ENCODE data around the gene PTS.

PTS gene

DNA sequence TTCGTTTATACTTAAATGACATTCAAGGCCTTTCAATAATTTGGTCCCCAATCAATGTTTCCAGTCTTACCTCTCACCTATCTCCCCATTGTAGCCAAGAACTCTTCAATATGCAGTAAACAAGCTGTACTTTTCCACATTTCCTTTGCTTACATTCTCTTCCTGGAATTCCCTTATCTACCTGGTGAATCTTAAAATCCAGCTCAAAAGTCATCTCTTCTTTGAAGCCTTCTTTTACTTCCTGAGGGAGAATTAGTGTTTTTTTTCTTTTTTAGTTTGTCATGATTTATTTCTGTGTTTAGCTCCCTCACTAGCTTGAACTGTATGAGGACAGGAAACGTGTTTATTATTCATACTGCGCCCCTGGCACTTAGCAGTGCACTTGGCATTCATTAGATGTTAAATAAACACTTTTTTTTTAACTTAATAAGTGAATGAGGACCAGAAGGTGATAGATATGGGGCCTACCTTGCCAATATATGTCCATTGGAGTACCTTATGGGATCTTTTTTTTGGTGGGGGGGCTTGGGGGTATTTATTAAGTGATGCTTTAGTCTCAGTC lies 4.9 kb upstream of the PTS start:
- no peak for DNase-seq (ENCODE audit: low read depth in 2 of 2)

DNA sequence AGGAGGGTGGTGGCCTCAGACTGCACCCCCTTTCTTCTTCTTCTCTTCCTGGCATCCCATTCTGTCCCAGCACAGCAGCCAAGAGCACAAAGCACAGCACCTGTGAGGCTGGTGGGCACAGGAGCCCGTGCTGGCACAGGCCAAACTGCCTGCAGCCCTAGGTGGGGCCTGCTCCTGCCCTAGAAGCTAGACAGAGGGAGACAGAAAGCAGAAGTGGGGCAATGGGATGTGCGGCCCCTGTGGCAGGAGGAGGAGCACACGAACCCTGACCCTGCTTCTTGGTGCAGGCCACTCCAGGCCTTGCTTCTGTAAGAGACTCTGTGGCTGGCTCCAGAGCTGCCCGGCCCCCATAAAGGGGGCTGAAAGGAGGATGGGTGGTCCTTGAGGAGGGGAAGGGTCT lies 3.9 kb upstream of the PTS start:
- no peak for DNase-seq (ENCODE audit: low read depth in 2 of 2)

DNA sequence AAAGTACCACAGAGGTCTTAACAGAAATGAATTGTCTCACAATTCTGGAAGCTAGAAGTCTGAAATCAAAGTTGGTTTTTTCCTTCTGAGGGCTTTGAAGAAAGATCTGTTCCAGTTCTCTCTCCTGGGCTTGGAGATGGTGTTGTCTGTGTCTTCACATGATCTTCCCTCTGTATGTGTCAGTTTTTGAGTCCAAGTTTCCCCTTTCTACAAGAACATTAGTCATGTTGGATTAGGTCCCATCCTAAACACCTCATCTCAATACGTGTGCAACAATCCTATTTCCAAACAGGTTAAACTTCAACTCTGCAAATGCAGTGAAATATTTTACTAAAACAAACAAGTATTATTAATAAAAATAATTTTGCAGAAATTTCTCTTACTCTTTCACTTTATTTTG lies 3.1 kb upstream of the PTS start:
- no peak for DNase-seq (ENCODE audit: low read depth in 2 of 2)

DNA sequence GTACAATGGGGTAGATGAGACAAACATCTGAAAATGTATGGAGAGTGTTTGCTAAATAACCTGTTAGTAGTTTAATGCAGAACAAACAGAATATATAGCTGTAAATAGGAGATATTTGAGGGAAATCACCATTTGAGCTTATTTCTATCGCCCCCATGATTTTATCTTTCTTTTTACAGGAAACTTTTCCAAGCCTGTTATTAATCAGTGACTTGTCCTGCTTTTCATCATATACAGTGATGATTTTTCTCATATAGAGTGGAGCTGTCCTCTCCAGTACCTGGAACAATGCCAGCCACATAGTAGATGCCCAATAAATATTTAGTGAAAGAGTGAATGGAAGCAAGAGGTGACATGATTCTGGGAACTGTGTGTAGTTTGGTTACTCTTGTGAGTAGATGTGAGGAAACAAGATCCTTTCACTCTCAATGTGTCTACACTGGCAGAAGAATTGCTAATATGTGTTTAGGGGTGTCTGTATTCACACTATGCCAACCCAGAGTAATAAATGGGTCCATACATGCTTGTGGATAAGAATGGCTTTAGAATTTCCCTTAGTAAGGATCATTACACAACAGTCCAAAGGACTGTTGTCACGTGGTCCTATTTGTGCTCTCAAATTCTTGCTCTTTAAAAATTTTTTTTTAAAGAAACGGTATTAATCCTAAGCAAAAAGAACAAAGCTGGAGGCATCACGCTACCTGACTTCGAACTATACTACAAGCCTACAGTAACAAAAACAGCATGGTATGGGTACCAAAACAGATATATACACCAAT lies 2.3 kb upstream of the PTS start:
- DNase-seq (ENCODE audit: low read depth in 2 of 2), result no peak

DNA sequence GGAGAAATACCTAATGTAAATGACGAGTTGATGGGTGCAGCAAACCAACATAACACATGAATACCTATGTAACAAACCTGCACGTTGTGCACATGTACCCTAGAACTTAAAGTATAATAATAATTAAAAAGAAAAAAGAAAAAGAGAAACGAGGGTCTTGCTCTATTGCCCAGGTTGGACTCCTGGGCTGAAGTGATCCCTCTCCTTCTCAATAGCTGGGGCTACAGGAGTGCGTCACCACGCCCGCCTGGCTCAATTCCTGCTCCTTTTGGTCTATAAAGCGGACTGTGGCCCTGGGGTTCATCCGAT lies 521 bp upstream of the PTS start:
- DNase-seq (ENCODE audit: low read depth in 2 of 2), result no peak

DNA sequence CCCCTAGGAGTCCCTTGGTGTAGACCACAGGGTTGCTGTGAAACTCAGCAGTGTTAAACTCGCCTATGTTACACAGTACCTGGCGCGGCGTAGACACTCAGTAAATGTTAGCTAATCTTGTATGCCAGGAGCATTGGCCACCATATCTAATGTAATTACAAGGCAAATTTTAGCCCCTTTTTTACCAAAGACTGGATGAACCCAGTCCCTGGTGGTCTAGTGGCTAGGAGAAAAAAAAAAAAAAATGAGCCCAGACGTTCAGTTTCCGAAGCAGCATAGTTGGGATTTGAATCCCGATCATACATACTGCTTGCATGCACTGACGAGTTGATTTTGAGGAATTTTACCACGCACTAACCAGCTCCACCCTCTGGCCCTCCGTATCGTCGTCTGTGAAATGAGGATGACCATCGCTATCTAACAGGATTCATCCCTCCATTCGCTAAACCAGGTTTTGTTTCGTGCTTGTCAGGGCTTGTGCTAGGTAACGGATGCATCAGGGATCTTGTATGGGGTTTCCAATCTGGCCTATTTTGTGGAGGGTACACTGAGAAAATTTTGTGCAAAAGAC lies 688 bp downstream of the PTS start:
- DNase-seq (ENCODE audit: low read depth in 2 of 2), result no peak

DNA sequence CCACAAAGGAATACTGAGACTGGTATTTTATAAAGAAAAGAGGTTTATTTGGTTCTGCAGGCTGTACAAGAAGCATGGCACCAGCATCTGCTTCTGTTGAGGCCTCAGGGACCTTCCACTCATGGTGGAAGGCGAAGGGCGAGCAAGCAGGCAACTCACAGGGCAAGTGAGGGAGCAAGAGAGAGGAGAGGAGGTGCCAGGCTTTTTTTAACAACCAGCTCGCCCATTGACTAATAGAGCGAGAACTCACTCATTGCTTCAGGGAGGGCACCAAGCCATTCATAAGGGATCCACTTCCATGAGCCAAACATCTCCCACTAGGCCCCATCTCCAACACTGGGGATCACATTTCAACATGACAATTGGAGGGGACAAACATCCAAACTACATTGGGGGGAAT lies 1.2 kb downstream of the PTS start:
- DNase-seq (ENCODE audit: low read depth in 2 of 2), result no peak

DNA sequence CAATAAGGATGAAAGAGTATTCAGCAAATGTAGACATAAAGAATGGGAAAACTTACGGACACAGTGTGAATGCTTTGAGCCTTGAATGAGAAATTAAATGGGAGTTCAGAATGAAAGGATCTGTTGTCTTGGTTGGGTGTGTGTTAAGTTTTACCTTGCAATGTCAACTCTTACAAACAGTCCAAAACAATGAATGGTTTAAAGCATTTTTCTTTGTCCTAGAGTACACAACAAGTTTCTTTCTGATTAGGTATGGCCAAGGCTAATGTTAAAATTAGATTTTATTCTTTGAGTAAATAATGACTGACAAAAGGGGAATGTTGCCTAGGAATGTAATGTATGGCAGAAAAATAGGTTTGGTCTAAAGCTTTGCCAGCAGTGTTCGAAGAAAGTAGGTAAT lies 2.5 kb downstream of the PTS start:
- DNase-seq (ENCODE audit: low read depth in 2 of 2), result no peak

DNA sequence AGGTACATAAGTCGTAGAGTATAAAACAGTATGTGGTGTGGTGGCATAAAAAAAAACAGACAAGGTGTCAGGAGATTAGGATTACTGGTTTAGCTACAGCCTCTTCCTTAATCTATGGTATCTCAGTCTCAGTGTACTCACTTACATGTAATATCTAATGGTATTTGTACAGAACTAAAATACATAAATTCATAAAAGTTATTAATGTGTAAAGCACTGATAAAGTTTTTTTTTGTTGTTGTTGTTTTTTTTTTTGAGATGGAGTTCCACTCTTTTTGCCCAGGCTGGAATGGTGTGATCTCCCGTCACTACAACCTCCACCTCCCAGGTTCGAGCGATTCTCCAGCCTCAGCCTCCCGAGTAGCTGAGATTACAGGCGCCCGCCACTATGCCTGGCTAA lies 2.9 kb downstream of the PTS start:
- DNase-seq (ENCODE audit: low read depth in 2 of 2), result no peak

DNA sequence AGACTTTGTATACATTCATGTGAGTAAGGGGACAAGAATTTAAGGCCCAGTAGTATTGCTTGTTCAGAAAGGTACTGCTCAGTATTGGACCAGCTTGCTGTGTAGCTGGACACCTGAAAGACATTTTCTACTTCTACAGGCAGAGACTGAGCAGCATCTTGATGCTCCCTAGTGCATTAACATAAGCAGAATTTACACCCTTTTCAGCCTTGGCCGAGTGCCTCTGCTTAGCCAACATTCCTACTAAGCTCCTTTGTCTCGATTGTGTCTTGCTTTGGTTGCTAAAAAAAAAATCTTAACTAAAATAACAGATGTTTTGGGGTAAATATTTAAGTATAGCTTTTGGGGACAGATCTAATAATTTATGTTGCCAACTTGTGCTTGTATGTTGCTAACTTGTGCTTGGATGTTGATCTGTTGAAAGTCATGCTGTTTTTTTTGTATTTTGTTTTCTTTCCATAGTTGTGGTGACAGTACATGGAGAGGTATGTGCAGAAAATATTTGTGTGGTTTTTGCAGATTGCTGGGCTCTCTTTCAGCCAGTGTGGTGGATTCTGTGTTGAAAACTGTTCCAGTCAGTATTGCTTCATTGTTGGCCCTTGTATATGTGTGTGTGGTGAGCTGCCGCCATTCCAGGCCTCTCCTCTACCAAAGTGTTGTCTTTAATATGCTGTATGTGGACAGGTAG lies 3.7 kb downstream of the PTS start:
- DNase-seq (ENCODE audit: low read depth in 2 of 2), result peak; percentile 77 to 78

DNA sequence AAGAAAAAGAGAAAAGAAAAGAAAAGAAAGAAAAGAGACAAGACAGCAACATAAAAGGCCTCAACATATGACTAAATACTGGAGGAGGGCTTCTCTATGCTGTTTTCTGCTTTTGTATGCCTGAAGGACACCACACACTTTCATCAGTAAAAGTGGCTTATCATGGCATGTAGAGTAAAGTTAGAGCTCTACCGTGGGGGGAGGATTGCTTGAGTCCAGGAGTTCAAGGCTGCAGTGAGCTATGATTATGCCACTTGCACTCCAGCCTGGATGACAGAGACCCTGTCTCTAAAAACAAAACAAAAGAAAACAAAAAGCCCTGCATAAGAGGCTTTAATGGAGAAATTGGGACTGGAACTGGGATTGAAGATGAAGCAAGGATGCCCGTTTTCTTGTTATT lies 5.7 kb downstream of the PTS start:
- DNase-seq (ENCODE audit: low read depth in 2 of 2), result no peak

DNA sequence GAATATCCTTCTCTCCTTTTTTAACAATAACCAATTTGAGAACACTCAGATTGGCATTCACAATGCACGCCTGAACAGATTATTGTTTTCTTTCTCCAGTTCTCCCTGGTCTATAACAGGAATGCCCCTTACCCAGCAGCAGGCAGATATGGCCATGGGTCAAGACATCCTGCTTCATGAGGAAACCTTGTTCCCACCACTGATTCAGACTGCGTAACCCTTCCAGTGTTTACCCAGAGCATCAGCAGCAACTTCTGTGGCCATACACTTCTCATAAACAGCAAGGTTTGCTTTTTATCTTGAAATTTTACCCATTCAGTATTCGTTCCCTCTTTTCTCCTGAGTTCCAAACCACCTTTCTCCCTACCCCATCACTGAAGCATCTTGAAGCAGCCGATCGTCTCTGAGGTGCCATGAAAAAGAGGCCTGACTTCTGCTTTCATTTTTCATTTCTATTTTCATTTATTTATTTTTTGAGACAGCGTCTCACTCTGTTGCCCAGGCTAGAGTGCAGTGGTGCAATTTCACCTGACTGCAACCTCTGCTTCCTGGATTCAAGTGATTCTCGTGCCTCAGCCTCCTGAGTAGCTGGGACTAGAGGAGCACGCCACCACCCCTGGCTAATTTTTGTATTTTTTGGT lies 9.6 kb downstream of the PTS start:
- DNase-seq (ENCODE audit: low read depth in 2 of 2), result no peak

DNA sequence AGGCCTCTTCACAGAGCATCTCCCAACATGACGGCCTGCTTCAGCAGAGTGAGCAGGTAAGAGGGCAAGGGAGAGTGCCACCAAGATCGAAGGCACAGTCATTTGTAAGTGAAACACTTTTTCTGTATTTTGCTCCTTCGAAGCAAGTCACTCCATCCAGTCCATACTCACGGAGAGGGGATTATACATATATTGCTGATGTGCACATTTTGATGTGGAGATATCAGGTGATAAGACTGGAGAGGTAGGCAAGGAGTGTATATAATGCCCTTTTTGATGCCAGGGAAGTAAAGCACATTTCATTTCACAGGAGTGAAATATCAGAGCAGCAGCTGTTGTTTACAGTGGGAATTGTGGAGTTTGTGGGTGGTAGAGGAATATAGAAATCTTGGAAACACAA lies 11.2 kb downstream of the PTS start:
- no peak for DNase-seq (ENCODE audit: low read depth in 2 of 2)

DNA sequence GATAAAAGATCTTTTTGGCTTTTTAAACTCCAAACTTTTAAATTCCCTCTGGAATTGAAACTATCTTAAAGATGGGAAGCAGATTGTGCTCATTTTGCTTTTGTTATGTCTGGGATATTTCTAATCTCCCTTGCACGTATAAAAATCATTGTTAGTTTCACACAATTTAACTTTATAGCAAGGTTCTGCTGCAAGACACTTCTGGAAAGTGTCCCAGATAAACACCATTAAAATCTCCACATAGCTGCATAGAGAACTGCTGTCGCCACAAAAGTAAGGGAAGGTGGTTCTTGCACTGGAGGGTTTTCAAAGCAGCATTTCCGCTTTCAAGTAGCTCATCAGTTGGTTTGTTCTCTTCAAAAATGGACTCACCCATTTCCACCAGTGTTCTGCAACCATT lies 11.8 kb downstream of the PTS start:
- DNase-seq (ENCODE audit: low read depth in 2 of 2), result no peak

DNA sequence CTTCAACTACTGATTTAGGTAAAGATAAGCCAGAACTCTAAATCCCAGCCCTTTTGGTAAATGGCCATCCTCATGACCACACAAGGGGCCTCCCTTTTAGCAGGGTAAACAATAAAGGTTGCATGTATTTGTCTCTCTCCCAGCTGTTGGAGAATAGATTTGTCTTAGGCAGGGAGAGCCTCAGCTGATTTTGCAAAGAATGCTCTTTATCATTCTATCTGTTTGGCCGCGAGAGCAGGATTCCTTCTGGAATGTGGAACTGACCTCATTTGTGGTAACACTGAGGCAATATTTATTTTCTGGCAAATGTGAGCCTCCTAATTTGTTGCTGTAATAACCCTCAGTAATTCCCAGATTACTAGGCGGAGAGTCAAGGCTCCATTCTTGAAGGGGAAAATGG lies 15.3 kb downstream of the PTS start:
- peak in 1 of 2 experiments; percentile 54 for DNase-seq (ENCODE audit: low read depth in 2 of 2)

DNA sequence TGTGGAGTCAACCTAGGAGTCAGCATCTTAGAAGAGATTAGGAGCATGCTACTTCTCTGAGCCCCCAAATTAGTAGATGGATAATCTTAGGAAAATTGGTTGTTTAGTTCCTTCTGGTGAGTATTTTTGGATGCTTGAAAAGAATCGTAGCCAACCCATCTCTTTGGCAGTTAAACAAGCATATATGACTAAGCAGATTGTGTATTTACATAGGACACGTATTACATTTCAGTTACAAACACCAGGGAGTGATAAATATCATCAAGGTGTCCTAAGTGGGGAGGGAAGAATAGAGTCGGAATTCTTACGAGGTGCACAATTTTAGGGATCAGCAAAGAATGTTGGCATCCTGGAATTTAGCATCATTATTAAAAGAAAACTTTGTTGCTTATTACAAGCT lies 21.0 kb downstream of the PTS start:
- no peak for DNase-seq (ENCODE audit: low read depth in 2 of 2)

DNA sequence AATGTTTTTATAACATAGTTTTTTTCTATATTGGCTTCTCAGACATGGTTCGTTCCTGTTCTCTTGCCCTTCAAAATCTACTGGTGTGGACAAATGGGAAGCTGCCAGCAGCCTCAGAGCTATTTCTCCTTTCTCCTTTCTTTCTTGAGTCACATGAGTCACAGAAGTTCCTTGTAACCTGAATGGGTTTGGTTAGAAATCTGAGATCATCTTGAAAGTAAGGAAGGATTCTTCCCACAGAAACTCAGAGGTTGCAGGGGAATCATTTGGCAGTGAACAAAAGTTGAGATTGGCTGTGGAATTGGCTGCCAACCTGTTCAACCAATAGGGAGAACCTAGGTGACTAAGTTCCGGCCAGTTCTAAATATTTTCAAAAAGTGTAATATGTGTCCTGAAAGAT lies 22.0 kb downstream of the PTS start:
- DNase-seq (ENCODE audit: low read depth in 2 of 2), result no peak

DNA sequence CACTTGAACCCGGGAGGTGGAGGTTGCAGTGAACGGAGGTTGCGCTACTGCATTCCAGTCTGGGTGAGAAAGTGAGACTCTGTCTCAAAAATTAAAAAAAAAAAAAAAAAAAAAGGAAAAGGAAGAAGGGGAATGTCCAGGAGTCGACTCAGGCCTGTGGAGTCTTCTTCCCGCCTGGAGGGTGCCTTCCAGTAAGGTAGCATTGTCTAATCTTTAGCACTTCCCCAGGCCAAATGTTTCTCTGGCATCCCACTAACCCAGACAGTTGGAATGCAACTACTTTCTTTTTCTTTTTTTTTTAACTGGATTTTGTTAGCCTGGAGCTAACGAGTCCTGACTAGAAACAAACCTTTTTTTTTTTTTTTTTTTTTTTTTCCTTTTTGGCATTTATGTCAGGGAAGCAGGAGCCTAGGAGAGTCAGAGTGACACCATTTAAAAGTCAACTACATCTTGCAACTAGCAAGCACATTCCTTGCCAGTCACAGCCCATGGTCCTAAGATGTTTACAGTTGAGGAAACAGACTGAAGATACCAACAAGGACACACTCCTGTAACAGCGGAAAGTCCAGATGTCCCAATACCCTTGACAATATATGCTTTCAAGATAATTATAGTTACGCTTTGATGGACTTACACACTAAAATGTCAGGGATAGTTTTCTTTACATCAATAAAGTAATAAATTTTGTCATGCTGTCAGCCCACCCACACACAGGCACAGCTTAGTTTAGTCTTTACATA lies 23.8 kb downstream of the PTS start:
- DNase-seq (ENCODE audit: low read depth in 2 of 2), result no peak

DNA sequence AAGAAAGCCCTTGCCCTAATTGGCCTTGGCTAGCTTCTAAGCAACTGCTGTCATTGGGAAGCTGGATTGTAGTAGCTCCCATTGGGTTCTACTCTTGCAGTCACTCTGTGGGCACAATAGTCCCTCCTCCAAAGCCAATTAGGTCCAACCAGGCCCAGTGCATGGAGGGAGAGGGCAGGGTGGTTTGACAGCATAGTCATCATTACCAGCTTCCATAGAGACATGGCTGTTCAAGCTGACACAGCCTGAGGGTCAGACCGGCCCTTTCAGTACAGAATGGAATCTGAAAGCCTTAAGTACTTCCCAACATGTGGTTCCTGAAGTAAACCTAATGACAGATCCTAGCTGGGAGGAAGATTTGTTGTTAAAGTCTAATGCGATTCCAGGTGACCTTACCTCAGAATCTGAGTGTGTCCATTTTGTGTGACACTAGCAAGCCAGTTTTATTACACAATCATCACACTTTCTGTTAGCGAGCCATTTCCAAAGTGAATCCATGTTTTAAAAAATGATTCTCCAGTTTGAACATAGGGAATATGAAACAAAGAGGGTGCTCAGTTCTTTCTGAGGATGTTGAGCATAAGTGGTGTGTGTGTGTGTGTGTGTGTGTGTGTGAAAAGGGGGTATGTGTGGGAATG lies 27.5 kb downstream of the PTS start:
- DNase-seq (ENCODE audit: low read depth in 2 of 2), result no peak

DNA sequence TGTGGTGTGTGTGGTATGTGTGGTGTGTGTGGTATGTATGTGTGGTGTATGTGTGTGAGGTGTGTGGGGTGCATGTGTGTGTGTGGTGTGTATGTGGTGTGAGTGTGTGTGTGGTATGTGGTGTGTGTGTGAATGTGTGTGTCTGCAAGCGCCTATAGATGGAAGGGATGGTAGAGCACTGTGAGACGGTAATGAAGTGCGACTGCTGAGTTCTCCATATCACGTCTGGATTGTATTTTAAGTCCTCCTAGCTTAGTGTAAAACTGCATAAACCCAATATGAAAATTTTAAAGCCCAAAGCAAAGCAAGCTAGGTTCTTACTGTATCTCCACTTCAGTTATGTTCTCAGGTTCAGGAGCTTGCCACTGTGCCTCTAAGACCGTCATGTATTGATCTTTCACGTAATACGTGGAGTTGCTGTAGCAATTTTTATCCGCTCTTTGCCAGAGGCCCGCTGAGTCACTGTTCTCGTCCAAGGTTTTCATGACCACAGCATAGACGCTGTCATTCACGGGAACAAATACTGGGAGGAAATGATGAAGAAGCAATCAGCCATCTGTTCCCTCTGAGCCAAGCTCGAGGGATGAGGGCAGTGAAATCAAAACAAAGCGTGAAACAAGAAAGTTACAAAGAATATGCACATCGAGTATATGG lies 29.0 kb downstream of the PTS start:
- DNase-seq (ENCODE audit: low read depth in 2 of 2), result peak in 1 of 2 experiments; percentile 26

DNA sequence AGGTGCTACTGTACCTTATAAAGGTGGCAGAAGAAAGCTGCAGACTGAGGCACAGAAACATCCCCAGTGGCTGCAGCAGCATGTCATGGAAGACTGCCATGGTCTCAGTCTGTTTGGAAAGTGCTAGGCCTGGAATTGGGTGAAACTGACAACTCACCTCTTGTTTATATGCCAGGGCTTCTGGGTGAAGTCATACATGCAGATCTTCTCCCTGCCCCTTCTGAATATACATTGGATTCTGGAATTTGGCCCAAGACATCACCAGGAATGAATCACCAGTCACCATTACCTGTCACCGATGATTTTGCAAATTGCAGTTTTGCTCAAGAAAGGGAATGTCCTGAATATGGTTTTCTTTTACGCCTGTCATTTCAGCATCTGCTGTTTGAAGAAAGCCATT lies 34.3 kb downstream of the PTS start, which contains the start of gene PLET1:
TSS of gene PLET1 (minus strand) at position 371 of the 400 bp plus-strand sequence. CDS start at position 100, 271 bp downstream.
- no peak for DNase-seq (ENCODE audit: low read depth in 2 of 2)
